GM19099 (cell line): ENCODE results near the gene UBE2QL1.

Experiments used
- POLR2A ChIP-seq: IDR thresholded peaks from 3 replicates; pipeline ENCODE4 v1.6.1; 2011; ENCODE audit warnings: low read depth; ENCODE audit not compliant: insufficient read length; ENCODE audit errors: extremely low read depth

The UBE2QL1 gene

GRCh38 chr5:6475626-6476312 is 27.1 kb downstream of the UBE2QL1 start:
- TF ChIP-seq POLR2A: no peak

GRCh38 chr5:6476313-6476661 is 27.6 kb downstream of the UBE2QL1 start:
- TF ChIP-seq POLR2A: no peak

- no peak for TF ChIP-seq POLR2A
These were observed 30.1 kb downstream of the UBE2QL1 start for GRCh38 chr5:6478793-6479192.

- TF ChIP-seq POLR2A: no peak
These were observed 31.7 kb downstream of the UBE2QL1 start for GRCh38 chr5:6480133-6481051.

GRCh38 chr5:6482735-6483134 is 34.1 kb downstream of the UBE2QL1 start:
- TF ChIP-seq POLR2A: no peak

- peak; percentile 40 for TF ChIP-seq POLR2A
These were observed 35.3 kb downstream of the UBE2QL1 start for GRCh38 chr5:6483880-6484382.

- no peak for TF ChIP-seq POLR2A
These were observed 35.8 kb downstream of the UBE2QL1 start for GRCh38 chr5:6484446-6484845.

- TF ChIP-seq POLR2A: no peak
These were observed 36.2 kb downstream of the UBE2QL1 start for GRCh38 chr5:6484899-6485298.

- TF ChIP-seq POLR2A: no peak
These were observed 36.8 kb downstream of the UBE2QL1 start for GRCh38 chr5:6485441-6485840.

GRCh38 chr5:6486074-6486473 is 37.4 kb downstream of the UBE2QL1 start:
- TF ChIP-seq POLR2A: no peak

GRCh38 chr5:6487081-6487480 is 38.4 kb downstream of the UBE2QL1 start:
- no peak for TF ChIP-seq POLR2A

GRCh38 chr5:6488021-6488420 is 39.4 kb downstream of the UBE2QL1 start:
- TF ChIP-seq POLR2A: no peak

GRCh38 chr5:6489643-6490185 is 41.1 kb downstream of the UBE2QL1 start:
- no peak for TF ChIP-seq POLR2A

- no peak for TF ChIP-seq POLR2A
These were observed 41.6 kb downstream of the UBE2QL1 start for GRCh38 chr5:6490246-6490645.

GRCh38 chr5:6490693-6491092 is 42.0 kb downstream of the UBE2QL1 start:
- no peak for TF ChIP-seq POLR2A
